Neural cell (in vitro differentiated cells): ENCODE results near the gene SNAP29. TPM values are rescaled to one million over a fixed set of nuclear protein-coding genes. Genes with fewer than 3 reads are reported as not detected.
A peak's percentile ranks its signal among the peaks of the same experiment; 100 is the strongest.

Experiments used
- H2AFZ ChIP-seq: fragments of 200-600, 300-800 bp; sonication (generic), shearing (Covaris generic); 2 replicates; pipeline ENCODE4 v1.6.0; 2014; ENCODE audit warnings: low read depth, mild to moderate bottlenecking, antibody characterized with exemption, low read length, moderate library complexity
- H3F3A ChIP-seq: fragments of 200-600 bp; shearing (Covaris generic); 2 replicates; pipeline ENCODE4 v1.6.1; 2016; ENCODE audit warnings: mild to moderate bottlenecking, moderate library complexity, mixed read lengths, antibody characterized with exemption, low read length; ENCODE audit not compliant: insufficient read depth, poor library complexity, severe bottlenecking
- H3K27ac ChIP-seq: fragments of 200-600, 300-800 bp; sonication (generic), shearing (Covaris generic); 2 replicates; pipeline ENCODE4 v1.5.1; 2014; ENCODE audit warnings: mild to moderate bottlenecking, low read length, moderate library complexity
- H3K27me3 ChIP-seq: fragments of 300-800, 200-600 bp; sonication (generic), shearing (Covaris generic); 2 replicates; pipeline ENCODE4 v1.6.0; 2014; ENCODE audit warnings: mild to moderate bottlenecking, low read depth, low read length, moderate library complexity; ENCODE audit not compliant: insufficient read depth
- H3K36me3 ChIP-seq: fragments of 300-800, 200-600 bp; sonication (generic), shearing (Covaris generic); 2 replicates; pipeline ENCODE4 v1.5.1; 2014; ENCODE audit warnings: mild to moderate bottlenecking, antibody characterized with exemption, low read length, moderate library complexity; ENCODE audit not compliant: insufficient read depth
- H3K4me2 ChIP-seq: fragments of 300-800, 200-600 bp; sonication (generic), shearing (Covaris generic); 2 replicates; pipeline ENCODE4 v1.6.0; 2014; ENCODE audit warnings: mild to moderate bottlenecking, low read length
- H3K4me3 ChIP-seq: fragments of 300-800, 200-600 bp; sonication (generic), shearing (Covaris generic); 2 replicates; pipeline ENCODE4 v1.5.1; 2014; ENCODE audit warnings: mild to moderate bottlenecking, low read length, moderate library complexity
- H3K79me2 ChIP-seq: fragments of 200-600 bp; shearing (Covaris generic); replicated peaks from 2 replicates; pipeline ENCODE4 v1.6.0; 2014; ENCODE audit warnings: mild to moderate bottlenecking, low read length, moderate library complexity; ENCODE audit not compliant: insufficient read depth
- H3K9ac ChIP-seq: fragments of 300-800, 200-600 bp; sonication (generic), shearing (Covaris generic); 2 replicates; pipeline ENCODE4 v1.6.1; 2016; ENCODE audit warnings: mild to moderate bottlenecking, low read length, mixed read lengths
- H3K9me2 ChIP-seq: fragments of 200-600 bp; shearing (Covaris generic); 2 replicates; pipeline ENCODE4 v1.6.1; 2016; ENCODE audit warnings: mild to moderate bottlenecking, low read length, mixed read lengths; ENCODE audit not compliant: insufficient read depth
- H3K9me3 ChIP-seq: fragments of 200-600, 300-800 bp; sonication (generic), shearing (Covaris generic); 2 replicates; pipeline ENCODE4 v1.6.1; 2016; ENCODE audit warnings: mild to moderate bottlenecking, mixed run types, low read length, moderate library complexity, mixed read lengths
- H4K20me1 ChIP-seq: fragments of 200-600 bp; shearing (Covaris generic); 2 replicates; pipeline ENCODE4 v1.6.1; 2016; ENCODE audit warnings: mild to moderate bottlenecking, mixed run types; ENCODE audit not compliant: insufficient read depth
- EP300 ChIP-seq: fragments of 450-650 bp; conservative IDR thresholded peaks from 2 replicates; pipeline ENCODE4 v1.6.1; 2014; ENCODE audit warnings: antibody characterized with exemption, mild to moderate bottlenecking, moderate library complexity; ENCODE audit not compliant: poor library complexity, severe bottlenecking
- EZH2 ChIP-seq: fragments of 200-600, 300-800 bp; shearing (Covaris generic), sonication (generic); IDR thresholded peaks from 2 replicates; pipeline ENCODE4 v1.6.1; 2014; ENCODE audit warnings: antibody characterized with exemption, low read length, borderline replicate concordance, mild to moderate bottlenecking; ENCODE audit not compliant: insufficient read depth, poor library complexity, severe bottlenecking
- MXI1 ChIP-seq: fragments of 450-650 bp; conservative IDR thresholded peaks from 2 replicates; pipeline ENCODE4 v1.6.1; 2014; ENCODE audit warnings: antibody characterized with exemption, mild to moderate bottlenecking; ENCODE audit not compliant: poor library complexity, severe bottlenecking
- POLR2AphosphoS5 ChIP-seq: IDR thresholded peaks from 2 replicates; pipeline ENCODE4 v1.6.1; 2012
- RAD21 ChIP-seq: fragments of 450-650 bp; conservative IDR thresholded peaks from 2 replicates; pipeline ENCODE4 v1.6.1; 2014; ENCODE audit warnings: antibody characterized with exemption, mild to moderate bottlenecking, moderate library complexity
- SMC3 ChIP-seq: fragments of 450-650 bp; conservative IDR thresholded peaks from 2 replicates; pipeline ENCODE4 v1.6.1; 2014; ENCODE audit warnings: antibody characterized with exemption, mild to moderate bottlenecking, moderate library complexity; ENCODE audit not compliant: poor library complexity
- TAF1 ChIP-seq: IDR thresholded peaks from 2 replicates; pipeline ENCODE4 v1.6.1; 2012; ENCODE audit warnings: low read depth
- polyA plus RNA-seq: library from polyadenylated mRNA; depleted of rRNA; stranded (reverse); fragments of >200 nt; gene quantifications from 2 replicates; pipeline ENCODE4 v1.2.3, GENCODE V29; 2014
- TF ChIP-seq, protein P1 (sequence below): fragments of 450-650 bp; IDR thresholded peaks from 2 replicates; pipeline ENCODE4 v1.5.1; 2014; ENCODE audit warnings: antibody characterized with exemption, mild to moderate bottlenecking, moderate library complexity; ENCODE audit not compliant: poor library complexity, severe bottlenecking
- TF ChIP-seq, protein P2 (sequence below): IDR thresholded peaks from 2 replicates; pipeline ENCODE4 v1.6.1; 2012; ENCODE audit warnings: borderline replicate concordance

Gene SNAP29
- polyA plus RNA-seq, 1 donor from 2014 or later, result 7.0 TPM

GRCh38 chr22:20918663-20919218 lies 59.9 kb downstream of the SNAP29 start:
- Histone ChIP-seq H2AFZ (no peak overlapping the region), H3K9ac (peak overlapping the region; percentile 99), H3K79me2 (peaks cover 54% of the 10 kb centered on the region), H3K4me2 (peak overlapping the region; percentile 86), H3K9me2 (no peaks in the 10 kb centered on the region), H3K27ac (peak overlapping the region; percentile 97), H3K36me3 (no peaks in the 10 kb centered on the region), H3K9me3 (no peaks in the 10 kb centered on the region), H3K27me3 (no peaks in the 10 kb centered on the region), H4K20me1 (peaks cover 15% of the 10 kb centered on the region), H3K4me3 (peak overlapping the region; percentile 100), H3F3A (peaks cover 4% of the 10 kb centered on the region)
- no peak for TF ChIP-seq POLR2AphosphoS5
- TF ChIP-seq, protein P1, sequence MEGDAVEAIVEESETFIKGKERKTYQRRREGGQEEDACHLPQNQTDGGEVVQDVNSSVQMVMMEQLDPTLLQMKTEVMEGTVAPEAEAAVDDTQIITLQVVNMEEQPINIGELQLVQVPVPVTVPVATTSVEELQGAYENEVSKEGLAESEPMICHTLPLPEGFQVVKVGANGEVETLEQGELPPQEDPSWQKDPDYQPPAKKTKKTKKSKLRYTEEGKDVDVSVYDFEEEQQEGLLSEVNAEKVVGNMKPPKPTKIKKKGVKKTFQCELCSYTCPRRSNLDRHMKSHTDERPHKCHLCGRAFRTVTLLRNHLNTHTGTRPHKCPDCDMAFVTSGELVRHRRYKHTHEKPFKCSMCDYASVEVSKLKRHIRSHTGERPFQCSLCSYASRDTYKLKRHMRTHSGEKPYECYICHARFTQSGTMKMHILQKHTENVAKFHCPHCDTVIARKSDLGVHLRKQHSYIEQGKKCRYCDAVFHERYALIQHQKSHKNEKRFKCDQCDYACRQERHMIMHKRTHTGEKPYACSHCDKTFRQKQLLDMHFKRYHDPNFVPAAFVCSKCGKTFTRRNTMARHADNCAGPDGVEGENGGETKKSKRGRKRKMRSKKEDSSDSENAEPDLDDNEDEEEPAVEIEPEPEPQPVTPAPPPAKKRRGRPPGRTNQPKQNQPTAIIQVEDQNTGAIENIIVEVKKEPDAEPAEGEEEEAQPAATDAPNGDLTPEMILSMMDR, result no peak
- TF ChIP-seq SMC3, result no peak
- no peak for TF ChIP-seq RAD21
- TF ChIP-seq, protein P2, sequence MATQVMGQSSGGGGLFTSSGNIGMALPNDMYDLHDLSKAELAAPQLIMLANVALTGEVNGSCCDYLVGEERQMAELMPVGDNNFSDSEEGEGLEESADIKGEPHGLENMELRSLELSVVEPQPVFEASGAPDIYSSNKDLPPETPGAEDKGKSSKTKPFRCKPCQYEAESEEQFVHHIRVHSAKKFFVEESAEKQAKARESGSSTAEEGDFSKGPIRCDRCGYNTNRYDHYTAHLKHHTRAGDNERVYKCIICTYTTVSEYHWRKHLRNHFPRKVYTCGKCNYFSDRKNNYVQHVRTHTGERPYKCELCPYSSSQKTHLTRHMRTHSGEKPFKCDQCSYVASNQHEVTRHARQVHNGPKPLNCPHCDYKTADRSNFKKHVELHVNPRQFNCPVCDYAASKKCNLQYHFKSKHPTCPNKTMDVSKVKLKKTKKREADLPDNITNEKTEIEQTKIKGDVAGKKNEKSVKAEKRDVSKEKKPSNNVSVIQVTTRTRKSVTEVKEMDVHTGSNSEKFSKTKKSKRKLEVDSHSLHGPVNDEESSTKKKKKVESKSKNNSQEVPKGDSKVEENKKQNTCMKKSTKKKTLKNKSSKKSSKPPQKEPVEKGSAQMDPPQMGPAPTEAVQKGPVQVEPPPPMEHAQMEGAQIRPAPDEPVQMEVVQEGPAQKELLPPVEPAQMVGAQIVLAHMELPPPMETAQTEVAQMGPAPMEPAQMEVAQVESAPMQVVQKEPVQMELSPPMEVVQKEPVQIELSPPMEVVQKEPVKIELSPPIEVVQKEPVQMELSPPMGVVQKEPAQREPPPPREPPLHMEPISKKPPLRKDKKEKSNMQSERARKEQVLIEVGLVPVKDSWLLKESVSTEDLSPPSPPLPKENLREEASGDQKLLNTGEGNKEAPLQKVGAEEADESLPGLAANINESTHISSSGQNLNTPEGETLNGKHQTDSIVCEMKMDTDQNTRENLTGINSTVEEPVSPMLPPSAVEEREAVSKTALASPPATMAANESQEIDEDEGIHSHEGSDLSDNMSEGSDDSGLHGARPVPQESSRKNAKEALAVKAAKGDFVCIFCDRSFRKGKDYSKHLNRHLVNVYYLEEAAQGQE, result no peak
- no peak for TF ChIP-seq TAF1
- no peak for TF ChIP-seq MXI1
- TF ChIP-seq EP300, result no peak
- TF ChIP-seq EZH2, result no peak

- H3K9me2 ChIP-seq, result no peaks in the 10 kb centered on the region
- H3K9ac ChIP-seq, result peak overlapping the region; percentile 9
- peaks cover 4% of the 10 kb centered on the region for H3F3A ChIP-seq
- H2AFZ ChIP-seq, result no peak overlapping the region
- H3K27ac ChIP-seq, result no peak overlapping the region
- peak overlapping the region; percentile 100 for H3K4me3 ChIP-seq
- H4K20me1 ChIP-seq, result peaks cover 20% of the 10 kb centered on the region
- H3K27me3 ChIP-seq, result no peaks in the 10 kb centered on the region
- TF ChIP-seq POLR2AphosphoS5 (no peak), RAD21 (no peak), SMC3 (no peak), EZH2 (no peak), TAF1 (no peak), MXI1 (no peak), EP300 (no peak)
- TF ChIP-seq, protein P2, result no peak
- TF ChIP-seq, protein P1, result no peak
- H3K9me3 ChIP-seq, result no peaks in the 10 kb centered on the region
- peak overlapping the region; percentile 86 for H3K4me2 ChIP-seq
- peaks cover 64% of the 10 kb centered on the region for H3K79me2 ChIP-seq
- H3K36me3 ChIP-seq, result no peaks in the 10 kb centered on the region
Observed at GRCh38 chr22:20919718-20920117, 60.9 kb downstream of the SNAP29 start.
